H1 (cell line): ENCODE data around the gene DEFB108B.

Experiments used
- CHD1 ChIP-seq: IDR thresholded peaks from 2 replicates; pipeline ENCODE4 v1.6.1; 2012; ENCODE audit warnings: low read depth, low read length, improper control_type of control experiment
- CHD2 ChIP-seq: IDR thresholded peaks from 2 replicates; pipeline ENCODE4 v1.6.1; 2012; ENCODE audit warnings: low read length, improper control_type of control experiment
- EP300 ChIP-seq, 2 experiments: IDR thresholded peaks; 1 replicate in 1 of 2; 2 replicates in 1 of 2; pipeline ENCODE4 v1.6.1; 2011 to 2012; ENCODE audit warnings: low read depth in 2 of 2, low read length in 2 of 2, mild to moderate bottlenecking in 2 of 2, borderline replicate concordance in 1 of 2, inconsistent platforms in 1 of 2, moderate library complexity in 1 of 2
- EZH2 ChIP-seq: fragments of 200-600 bp; sonication (generic); IDR thresholded peaks from 2 replicates; pipeline ENCODE4 v1.7.1; 2012; ENCODE audit warnings: low read depth, mild to moderate bottlenecking, moderate library complexity, low read length, inconsistent platforms; ENCODE audit not compliant: severe bottlenecking
- FOSL1 ChIP-seq: IDR thresholded peaks from 2 replicates; pipeline ENCODE4 v1.6.1; 2011; ENCODE audit warnings: mild to moderate bottlenecking, low read depth, low read length, moderate library complexity; ENCODE audit not compliant: insufficient read depth
- POLR2A ChIP-seq, 2 experiments: IDR thresholded peaks; 1 replicate in 1 of 2; 2 replicates in 1 of 2; pipeline ENCODE4 v1.6.1; 2011; ENCODE audit warnings: low read depth in 2 of 2, low read length in 2 of 2, mild to moderate bottlenecking in 2 of 2; ENCODE audit errors: control extremely low read depth in 1 of 2
- POLR2AphosphoS5 ChIP-seq: IDR thresholded peaks from 2 replicates; pipeline ENCODE4 v1.6.1; 2011; ENCODE audit warnings: low read depth, low read length
- RAD21 ChIP-seq, 2 experiments: IDR thresholded peaks in 1 of 2; conservative IDR thresholded peaks in 1 of 2; 2 replicates each; pipeline ENCODE4 v1.6.1; 2011; ENCODE audit warnings: low read depth in 2 of 2, low read length in 2 of 2, improper control_type of control experiment in 1 of 2, inconsistent platforms in 1 of 2, mild to moderate bottlenecking in 1 of 2, moderate library complexity in 1 of 2
- RNF2 ChIP-seq: fragments of 200-900, 300-1000 bp; sonication (generic); IDR thresholded peaks from 2 replicates; pipeline ENCODE4 v1.7.1; 2016; ENCODE audit warnings: borderline replicate concordance, low read depth, mild to moderate bottlenecking, antibody characterized with exemption, low read length; ENCODE audit not compliant: poor library complexity, severe bottlenecking; ENCODE audit errors: missing control alignments
- SIRT6 ChIP-seq: IDR thresholded peaks from one replicate; pipeline ENCODE4 v1.7.1; 2012; ENCODE audit warnings: low read length, inconsistent platforms
- SRF ChIP-seq: IDR thresholded peaks from 2 replicates; pipeline ENCODE4 v1.6.1; 2011; ENCODE audit warnings: mild to moderate bottlenecking, low read depth, low read length, moderate library complexity
- TBP ChIP-seq: IDR thresholded peaks from 2 replicates; pipeline ENCODE4 v1.6.1; 2011; ENCODE audit warnings: low read depth, low read length, improper control_type of control experiment
- YY1 ChIP-seq: IDR thresholded peaks from 2 replicates; pipeline ENCODE4 v1.6.1; 2011; ENCODE audit warnings: low read depth, mild to moderate bottlenecking, low read length
- TF ChIP-seq, protein P1 (sequence below), 3 experiments: IDR thresholded peaks; 1 replicate in 2 of 3; 2 replicates in 1 of 3; pipeline versions ENCODE4 v1.5.1 to v1.6.1; 2011; ENCODE audit warnings: low read length in 3 of 3, mild to moderate bottlenecking in 3 of 3, inconsistent platforms in 2 of 3, low read depth in 1 of 3, moderate library complexity in 1 of 3; ENCODE audit not compliant: insufficient read depth in 1 of 3; ENCODE audit errors: control extremely low read depth in 1 of 3

DNA sequence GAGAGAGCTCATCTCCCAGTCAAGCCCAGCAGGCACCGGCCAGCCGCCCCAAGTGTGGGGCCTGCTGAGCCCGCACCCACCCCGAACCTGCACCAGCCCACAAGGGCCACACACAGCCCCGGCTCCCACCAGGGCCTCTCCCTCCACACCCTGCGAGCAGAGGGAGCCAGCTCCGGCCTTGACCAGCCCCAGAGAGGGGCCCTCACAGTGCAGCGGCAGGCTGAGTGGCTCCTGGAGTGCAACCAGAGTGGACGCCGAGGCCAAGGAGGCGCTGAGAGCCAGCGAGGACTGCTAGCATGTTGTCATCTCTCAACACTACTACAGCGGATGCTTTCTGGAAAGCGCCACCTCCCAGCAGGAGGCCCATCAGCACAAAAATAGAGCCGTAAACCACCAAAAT is 10.9 kb downstream of the DEFB108B start:
- TF ChIP-seq TBP (no peak), CHD2 (no peak), YY1 (no peak), POLR2A (IDR thresholded peaks at IDR 0.05; ENCODE audit: control extremely low read depth in 1 of 2, low read depth in 2 of 2, low read length in 2 of 2) (no peak), CHD1 (no peak), EP300 (IDR thresholded peaks at IDR 0.05; ENCODE audit: borderline replicate concordance in 1 of 2, low read depth in 2 of 2, low read length in 2 of 2) (no peak), POLR2AphosphoS5 (no peak), RAD21 (IDR thresholded peaks at IDR 0.05 in 1 of 2, conservative IDR thresholded peaks at IDR 0.05 in 1 of 2; ENCODE audit: low read depth in 2 of 2, low read length in 2 of 2) (no peak), SRF (no peak), FOSL1 (no peak), EZH2 (no peak), RNF2 (no peak), SIRT6 (no peak)
- TF ChIP-seq, protein P1, sequence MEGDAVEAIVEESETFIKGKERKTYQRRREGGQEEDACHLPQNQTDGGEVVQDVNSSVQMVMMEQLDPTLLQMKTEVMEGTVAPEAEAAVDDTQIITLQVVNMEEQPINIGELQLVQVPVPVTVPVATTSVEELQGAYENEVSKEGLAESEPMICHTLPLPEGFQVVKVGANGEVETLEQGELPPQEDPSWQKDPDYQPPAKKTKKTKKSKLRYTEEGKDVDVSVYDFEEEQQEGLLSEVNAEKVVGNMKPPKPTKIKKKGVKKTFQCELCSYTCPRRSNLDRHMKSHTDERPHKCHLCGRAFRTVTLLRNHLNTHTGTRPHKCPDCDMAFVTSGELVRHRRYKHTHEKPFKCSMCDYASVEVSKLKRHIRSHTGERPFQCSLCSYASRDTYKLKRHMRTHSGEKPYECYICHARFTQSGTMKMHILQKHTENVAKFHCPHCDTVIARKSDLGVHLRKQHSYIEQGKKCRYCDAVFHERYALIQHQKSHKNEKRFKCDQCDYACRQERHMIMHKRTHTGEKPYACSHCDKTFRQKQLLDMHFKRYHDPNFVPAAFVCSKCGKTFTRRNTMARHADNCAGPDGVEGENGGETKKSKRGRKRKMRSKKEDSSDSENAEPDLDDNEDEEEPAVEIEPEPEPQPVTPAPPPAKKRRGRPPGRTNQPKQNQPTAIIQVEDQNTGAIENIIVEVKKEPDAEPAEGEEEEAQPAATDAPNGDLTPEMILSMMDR (IDR thresholded peaks at IDR 0.05; ENCODE audit: control extremely low read depth in 1 of 3, insufficient read depth in 1 of 3, low read depth in 1 of 3, low read length in 3 of 3) = no peak
